ENCODE data around the gene S100A1.

Gene S100A1

GRCh38 chr1:153610811-153611301, 17.4 kb upstream of the S100A1 start:
- DNase-seq (ENCODE audit: low read depth) = peak; percentile 37

GRCh38 chr1:153611356-153611755, 16.9 kb upstream of the S100A1 start:
- no peak for DNase-seq (ENCODE audit: low read depth)

GRCh38 chr1:153612111-153612754, 16.0 kb upstream of the S100A1 start:
- no peak for DNase-seq (ENCODE audit: low read depth)

- peak; percentile 65 for DNase-seq (ENCODE audit: low read depth)
Observed at GRCh38 chr1:153612755-153613331, 15.4 kb upstream of the S100A1 start, which contains the start of gene S100A16. Gene S100A16, minus strand, starts transcription at chr1:153613137. Its CDS starts 4,986 bp downstream, at chr1:153608151.

- DNase-seq (ENCODE audit: low read depth) = no peak
Observed at GRCh38 chr1:153613406-153613805, 14.8 kb upstream of the S100A1 start.

GRCh38 chr1:153614189-153614900, 13.9 kb upstream of the S100A1 start:
- no peak for DNase-seq (ENCODE audit: low read depth)

- DNase-seq (ENCODE audit: low read depth) = no peak
Observed at GRCh38 chr1:153614906-153615305, 13.3 kb upstream of the S100A1 start.

GRCh38 chr1:153615406-153615805, 12.8 kb upstream of the S100A1 start:
- no peak for DNase-seq (ENCODE audit: low read depth)

- no peak for DNase-seq (ENCODE audit: low read depth)
Observed at GRCh38 chr1:153616144-153616916, 11.9 kb upstream of the S100A1 start, which contains the start of gene S100A14. Gene S100A14, minus strand, starts transcription at chr1:153616325. Its CDS starts 467 bp downstream, at chr1:153615858.

- no peak for DNase-seq (ENCODE audit: low read depth)
Observed at GRCh38 chr1:153616917-153617311, 11.3 kb upstream of the S100A1 start.

GRCh38 chr1:153617663-153618062, 10.6 kb upstream of the S100A1 start:
- DNase-seq (ENCODE audit: low read depth) = no peak

- no peak for DNase-seq (ENCODE audit: low read depth)
Observed at GRCh38 chr1:153619171-153619570, 9.1 kb upstream of the S100A1 start.

GRCh38 chr1:153623101-153623500, 5.1 kb upstream of the S100A1 start:
- DNase-seq (ENCODE audit: low read depth) = no peak

- DNase-seq (ENCODE audit: low read depth) = peak; percentile 26
Observed at GRCh38 chr1:153624965-153625611, 3.1 kb upstream of the S100A1 start.

- DNase-seq (ENCODE audit: low read depth) = no peak
Observed at GRCh38 chr1:153626477-153626903, 1.7 kb upstream of the S100A1 start.

GRCh38 chr1:153626904-153627714, 1.1 kb upstream of the S100A1 start, which contains the start of gene S100A13:
Gene S100A13, minus strand, starts transcription at chr1:153627505. Its CDS starts 1,033 bp downstream, at chr1:153626472.
- peak; percentile 96 for DNase-seq (ENCODE audit: low read depth)

- DNase-seq (ENCODE audit: low read depth) = no peak
Observed at GRCh38 chr1:153628638-153629342, 556 bp downstream of the S100A1 start.

- DNase-seq (ENCODE audit: low read depth) = no peak
Observed at GRCh38 chr1:153629343-153629665, 1.1 kb downstream of the S100A1 start.

GRCh38 chr1:153629971-153630370, 1.7 kb downstream of the S100A1 start:
- no peak for DNase-seq (ENCODE audit: low read depth)

- no peak for DNase-seq (ENCODE audit: low read depth)
Observed at GRCh38 chr1:153630384-153630783, 2.1 kb downstream of the S100A1 start.
